Lower leg skin (tissue), 4 donors: ENCODE data around the gene RNF224. TPM values are rescaled to one million over a fixed set of nuclear protein-coding genes. Genes with fewer than 3 reads are reported as not detected.
"Not testable (repeated sequence)": the region's sequence is repeated elsewhere in the genome, so short reads cannot be mapped to it uniquely, and the experiment has no call there.

Experiments used
- DNase-seq, 2 donors: peaks; one replicate each; pipeline ENCODE4 v3.0.0-alpha.2; 2019; ENCODE audit warnings: low spot score in 2 of 2
- H3K4me3 ChIP-seq: fragments of 200-600 bp; sonication (generic); 2 replicates; pipeline ENCODE4 v1.5.1; 2017; ENCODE audit warnings: mild to moderate bottlenecking, low read depth; ENCODE audit not compliant: poor library complexity, severe bottlenecking
- CTCF ChIP-seq, 3 donors: fragments of 450-650 bp; IDR thresholded peaks; one replicate each; pipeline ENCODE4 v1.5.1; 2016; ENCODE audit warnings: antibody characterized with exemption in 3 of 3, mild to moderate bottlenecking in 3 of 3, moderate library complexity in 2 of 3
- POLR2A ChIP-seq, 2 donors: fragments of 450-650 bp; IDR thresholded peaks; one replicate each; pipeline ENCODE4 v1.6.1; 2016 to 2017; ENCODE audit warnings: antibody characterized with exemption in 2 of 2, mild to moderate bottlenecking in 1 of 2, moderate library complexity in 1 of 2
- WGBS, 2 donors: methylation state at CpG; one replicate each; pipeline ENCODE4 v1.1.5; 2018; 5-methylcytosine and 5-hydroxymethylcytosine counted together
- intact Hi-C: fragments of 100-400 bp; cut with DNase I; formaldehyde crosslinking; loops from one replicate; pipeline ENCODE4 v1.15.0; 2023; ENCODE audit warnings: low total_unique reads
- total RNA-seq, 4 donors: library from RNA; depleted of rRNA; stranded (reverse); fragments of >200 nt; gene quantifications; one replicate each; pipeline ENCODE4 v1.1.0, GENCODE V29; 2016

The RNF224 gene
- total RNA-seq, 4 donors from 2014 or later = 0.25 to 3.2 (median 2.4) TPM; not detected in 1

- WGBS, 2 donors = 42 to 95% methylated on average over 2 to 11 of the region's 11 CpGs
- no peak overlapping the region for H3K4me3 ChIP-seq
- intact Hi-C loops = no loop called here
- TF ChIP-seq POLR2A (IDR thresholded peaks at IDR 0.05) (no peak), CTCF (IDR thresholded peaks at IDR 0.05) (no peak)
- DNase-seq = no peak
Measured at GRCh38 chr9:137236936-137237421, 9.7 kb downstream of the RNF224 start.

DNA sequence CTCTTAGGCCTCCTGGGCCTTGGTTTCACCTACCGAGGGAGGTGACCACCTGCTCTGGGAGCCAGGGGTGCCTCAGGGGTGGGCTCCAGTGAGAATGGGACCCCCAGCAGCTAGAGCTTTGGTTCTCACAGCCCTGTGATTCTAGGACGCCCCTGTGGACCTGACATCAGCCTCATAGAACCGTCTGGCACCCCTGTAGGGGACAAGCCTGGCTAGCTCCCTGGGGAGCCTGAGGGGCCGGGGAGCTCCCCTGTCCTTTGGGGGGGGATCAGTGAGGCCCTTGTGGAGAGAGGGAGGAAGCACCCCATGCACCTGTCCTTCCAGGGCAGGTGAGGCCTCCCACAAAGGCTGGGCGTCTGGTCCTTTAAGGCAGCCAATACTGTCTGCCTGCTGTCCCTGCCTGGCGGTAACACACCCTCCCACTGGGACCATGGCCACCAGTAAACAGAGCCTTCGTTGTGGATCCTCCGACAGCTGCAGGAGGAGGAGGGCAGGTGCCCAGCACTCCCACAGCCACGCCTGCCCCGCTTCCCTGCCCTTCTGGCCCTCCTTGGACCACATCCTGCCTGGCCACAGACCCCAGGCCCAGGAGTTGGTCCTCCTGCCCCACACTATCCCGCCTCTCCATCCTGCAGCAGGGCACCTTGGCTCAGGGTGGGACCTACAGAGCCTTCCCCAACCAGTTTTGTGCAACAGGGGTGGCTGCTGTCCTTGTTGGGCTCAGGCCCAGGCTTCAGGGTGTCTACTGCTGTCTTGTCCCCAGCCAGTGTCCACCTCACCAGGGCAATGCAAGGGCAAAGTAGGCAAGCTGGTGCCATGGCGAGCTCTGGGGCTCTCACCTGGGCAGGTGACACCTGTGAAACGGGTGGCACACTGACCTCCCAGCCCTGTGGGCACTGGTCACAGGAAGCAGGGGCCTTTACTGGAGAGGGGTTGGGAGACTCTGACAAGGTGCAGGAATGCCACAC is 10.7 kb downstream of the RNF224 start:
- 49 to 55% methylated on average over 8 to 13 of the region's 13 CpGs for WGBS, 2 donors
- no peak for TF ChIP-seq POLR2A (IDR thresholded peaks at IDR 0.05)
- no peak for TF ChIP-seq CTCF (IDR thresholded peaks at IDR 0.05)
- DNase-seq = no peak
- intact Hi-C loops = no loop called here
- H3K4me3 ChIP-seq = no peak overlapping the region

DNA sequence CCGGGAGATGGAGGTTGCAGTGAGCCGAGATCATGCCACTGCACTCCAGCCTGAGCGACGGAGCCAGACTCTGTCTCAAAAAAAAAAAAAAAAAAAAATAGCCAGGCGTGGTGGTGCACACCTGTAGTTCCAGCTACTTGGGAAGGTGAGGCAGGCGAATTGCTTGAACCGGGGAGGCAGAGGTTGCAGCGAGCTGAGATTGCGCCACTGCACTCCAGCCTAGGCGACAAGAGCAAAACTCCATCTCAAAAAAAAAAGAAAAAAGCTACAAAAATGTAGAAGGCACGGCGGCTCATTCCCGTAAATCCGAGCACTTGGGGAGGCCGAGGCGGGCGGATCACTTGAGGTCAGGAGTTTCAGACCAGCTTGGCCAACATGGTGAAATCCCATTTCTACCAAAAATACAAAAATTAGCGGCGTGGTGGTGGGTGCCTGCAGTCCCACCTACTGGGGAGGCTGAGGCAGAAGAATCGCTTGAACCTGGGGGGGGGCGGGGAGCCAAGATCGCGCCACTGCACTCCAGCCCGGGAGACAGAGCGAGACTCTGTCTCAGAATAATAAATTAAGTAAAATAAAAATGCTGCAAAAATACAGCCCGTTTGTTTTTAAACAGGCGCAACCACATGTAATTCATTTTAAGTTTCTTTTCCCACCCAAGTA is 12.4 kb downstream of the RNF224 start:
- DNase-seq, intact Hi-C loops: not testable (repeated sequence)
- 46 to 57% methylated on average over 27 of the region's 27 CpGs for WGBS, 2 donors
- H3K4me3 ChIP-seq = peak overlapping the region; percentile 37

DNA sequence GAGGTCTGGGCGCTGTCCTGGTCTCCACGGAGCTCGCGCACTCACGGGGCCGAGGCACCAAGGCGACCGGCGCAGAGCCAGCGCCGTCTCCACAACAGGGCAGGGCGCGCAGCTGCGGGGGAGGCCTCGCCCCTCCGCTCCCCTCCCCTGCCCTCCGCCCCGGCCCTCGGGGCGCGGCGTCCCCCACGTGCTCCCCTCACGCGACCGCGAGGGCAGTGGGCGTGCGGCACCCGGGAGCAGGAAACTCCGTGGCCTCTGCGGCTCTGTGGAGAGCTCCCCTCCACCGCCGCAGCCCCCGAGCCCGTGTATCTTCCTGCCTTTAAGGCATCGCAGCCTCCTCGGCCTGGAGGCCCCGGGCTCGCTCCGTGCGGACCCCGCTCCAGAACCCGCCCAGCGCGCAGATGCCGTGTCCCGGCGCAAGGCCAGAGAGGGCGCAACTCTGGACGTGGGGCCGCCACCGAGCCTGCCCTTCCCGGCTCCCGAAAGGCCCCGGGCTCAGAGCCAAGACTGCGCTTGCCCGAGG is 13.1 kb downstream of the RNF224 start:
- intact Hi-C loops = no loop called here
- 0 to 1% methylated on average over 26 to 28 of the region's 58 CpGs for WGBS, 2 donors
- H3K4me3 ChIP-seq = peak overlapping the region; percentile 37
- no peak for TF ChIP-seq CTCF (IDR thresholded peaks at IDR 0.05)
- TF ChIP-seq POLR2A (IDR thresholded peaks at IDR 0.05) = no peak
- DNase-seq = peak; percentile 68 to 96

- intact Hi-C loops = no loop called here
Measured at GRCh38 chr9:137240841-137241489, 13.7 kb downstream of the RNF224 start, which contains the start of gene TUBB4B. TUBB4B (plus strand) TSS chr9:137241287; CDS start chr9:137241361, 74 bp downstream.

More at GRCh38 chr9:137240841-137241489, 13.7 kb downstream of the RNF224 start, which contains the start of gene TUBB4B:
- DNase-seq = peak; percentile 99 to 100
- H3K4me3 ChIP-seq = peak within 1 kb of the TSS; percentile 73
- TF ChIP-seq CTCF (IDR thresholded peaks at IDR 0.05) (no peak), POLR2A (IDR thresholded peaks at IDR 0.05) (peak in 1 of 2 donors; percentile 99)
- 0% methylated on average over 38 to 42 of the region's 67 CpGs for WGBS, 2 donors
